ENCODE results near the gene CNOT1.

CNOT1 gene

DNA sequence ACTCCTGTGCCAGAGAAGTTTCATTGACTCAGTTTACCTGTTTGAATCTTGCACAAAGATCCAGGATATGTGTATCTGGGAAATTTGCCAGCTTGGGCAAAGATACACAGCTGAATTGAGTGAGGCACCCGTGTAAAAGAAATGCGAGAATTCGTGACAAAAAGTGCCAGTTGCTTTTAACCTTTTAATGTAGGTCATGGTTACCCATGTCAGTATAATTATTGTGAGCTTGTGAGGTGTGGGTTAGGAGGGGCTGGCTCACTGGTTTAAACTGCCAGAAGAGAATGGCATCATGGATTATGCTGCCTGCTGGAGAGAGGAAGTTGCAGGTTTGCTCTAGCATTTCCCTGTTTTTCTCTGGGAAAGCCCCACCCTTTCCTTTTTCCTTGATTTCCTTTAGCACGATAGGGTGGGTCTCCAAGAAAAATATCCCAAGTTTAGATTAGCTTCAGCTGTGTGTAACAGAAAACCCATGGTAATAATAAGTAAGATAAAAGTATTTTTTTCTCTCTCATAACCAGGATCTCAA, 154.5 kb downstream of the CNOT1 start:
- DNase-seq = no peak

DNA sequence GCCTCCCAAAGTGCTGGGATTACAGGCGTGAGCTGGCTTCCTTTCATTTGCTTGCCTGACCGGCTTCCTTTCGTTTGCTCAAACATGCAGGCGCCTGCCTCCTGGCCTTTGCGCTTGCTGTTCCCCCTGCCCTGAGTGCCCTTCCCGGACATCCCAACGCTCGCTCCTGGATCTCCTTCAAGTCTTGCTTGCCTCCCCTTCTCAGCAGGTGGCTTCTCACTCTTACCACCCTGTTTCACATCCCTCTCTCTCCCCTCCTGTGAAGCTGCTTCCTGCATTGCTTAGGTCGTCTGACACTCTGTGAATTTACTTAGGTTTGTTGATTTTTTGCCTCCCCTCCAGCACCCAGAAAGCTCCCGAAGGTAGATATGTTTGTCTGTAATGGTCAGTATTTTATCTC, 155.3 kb downstream of the CNOT1 start:
- DNase-seq = no peak

DNA sequence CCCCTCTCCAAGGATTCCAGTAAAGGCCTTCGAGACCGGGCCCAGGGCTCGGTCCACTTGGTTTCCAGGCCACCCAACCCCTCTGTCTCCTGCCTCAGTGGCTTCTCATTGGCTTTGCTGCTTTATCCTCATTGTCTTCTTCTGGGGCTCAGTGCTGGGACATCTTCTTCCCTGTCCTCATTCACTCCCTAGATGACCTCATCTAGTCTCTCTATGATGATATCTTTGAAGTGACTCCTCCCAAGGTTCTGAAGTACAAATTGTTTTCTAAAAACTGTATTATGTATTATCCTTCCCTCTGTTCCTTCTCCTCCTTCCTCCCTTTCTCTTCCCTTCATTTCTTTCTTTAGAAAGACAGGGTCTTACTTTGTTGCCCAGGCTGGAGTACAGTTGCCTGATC, 156.8 kb downstream of the CNOT1 start:
- DNase-seq = no peak

DNA sequence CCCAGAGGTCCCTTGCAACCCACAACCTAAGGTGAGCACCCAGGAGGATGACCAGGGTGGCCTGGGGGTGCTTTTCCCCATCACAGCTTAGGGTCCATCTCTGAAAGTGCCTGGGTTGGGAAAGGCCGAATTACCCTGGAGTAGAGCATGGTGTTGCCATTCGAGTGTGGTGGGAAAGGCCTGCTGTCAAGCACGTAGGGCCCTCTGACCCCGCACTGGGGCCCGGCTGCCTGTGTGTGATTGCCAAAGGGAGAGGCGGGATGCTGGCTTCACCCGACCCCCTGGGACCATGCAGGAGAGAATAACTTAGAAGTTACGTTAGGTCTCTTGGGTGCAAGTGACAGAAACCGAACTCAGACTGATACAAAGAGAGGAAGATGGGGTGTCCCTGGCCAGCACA, 157.4 kb downstream of the CNOT1 start:
- no peak for DNase-seq

DNA sequence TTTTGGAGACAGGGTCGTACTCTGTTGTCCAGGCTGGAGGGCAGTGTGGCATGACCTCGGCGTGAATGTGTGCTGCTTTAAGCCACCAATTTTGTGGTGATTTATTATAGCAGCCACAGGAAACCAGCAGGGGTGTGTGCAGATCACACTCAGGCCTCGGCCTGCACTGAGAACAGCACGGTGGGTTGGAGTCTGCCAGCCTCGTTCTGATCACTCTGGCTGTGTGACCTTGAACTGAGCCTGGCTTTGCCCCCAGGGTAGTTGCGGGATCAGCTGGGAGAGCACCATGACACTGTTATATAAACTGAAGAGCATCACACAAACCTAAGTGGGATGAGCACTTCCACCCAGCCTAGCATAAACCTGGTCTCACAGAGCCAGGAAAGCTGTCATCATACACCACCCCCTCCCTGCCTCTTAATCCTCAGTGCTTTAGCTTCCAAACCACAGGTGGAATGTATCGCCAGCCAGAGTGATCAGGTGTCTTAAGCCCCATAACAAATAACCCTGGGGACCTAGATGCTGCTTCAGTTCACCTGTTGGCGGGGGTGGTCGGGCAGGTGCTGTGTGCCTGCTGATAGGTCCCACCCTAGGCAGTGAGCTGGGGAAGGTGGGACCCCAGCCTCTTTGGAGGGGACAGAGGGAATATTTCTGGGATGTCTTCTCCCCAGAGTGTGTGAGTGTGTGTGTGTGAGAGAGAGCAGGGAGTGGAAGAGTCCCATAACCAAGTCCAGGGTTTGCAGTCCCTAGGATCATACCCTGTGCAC, 158.2 kb downstream of the CNOT1 start:
- DNase-seq = no peak

Data from NCI-H1436 (cell line).